GM18508 (cell line): ENCODE results near the gene DEPDC5.
"Not testable (repeated sequence)": the region's sequence is repeated elsewhere in the genome, so short reads cannot be mapped to it uniquely, and the experiment has no call there.

Experiments used
- ATAC-seq: cut with Tn5 transposase; IDR thresholded peaks from one replicate; pipeline ENCODE4 v1.9.1; 2021; ENCODE audit warnings: moderate number of reproducible peaks; ENCODE audit not compliant: insufficient read depth, unreplicated experiment

The DEPDC5 gene

DNA sequence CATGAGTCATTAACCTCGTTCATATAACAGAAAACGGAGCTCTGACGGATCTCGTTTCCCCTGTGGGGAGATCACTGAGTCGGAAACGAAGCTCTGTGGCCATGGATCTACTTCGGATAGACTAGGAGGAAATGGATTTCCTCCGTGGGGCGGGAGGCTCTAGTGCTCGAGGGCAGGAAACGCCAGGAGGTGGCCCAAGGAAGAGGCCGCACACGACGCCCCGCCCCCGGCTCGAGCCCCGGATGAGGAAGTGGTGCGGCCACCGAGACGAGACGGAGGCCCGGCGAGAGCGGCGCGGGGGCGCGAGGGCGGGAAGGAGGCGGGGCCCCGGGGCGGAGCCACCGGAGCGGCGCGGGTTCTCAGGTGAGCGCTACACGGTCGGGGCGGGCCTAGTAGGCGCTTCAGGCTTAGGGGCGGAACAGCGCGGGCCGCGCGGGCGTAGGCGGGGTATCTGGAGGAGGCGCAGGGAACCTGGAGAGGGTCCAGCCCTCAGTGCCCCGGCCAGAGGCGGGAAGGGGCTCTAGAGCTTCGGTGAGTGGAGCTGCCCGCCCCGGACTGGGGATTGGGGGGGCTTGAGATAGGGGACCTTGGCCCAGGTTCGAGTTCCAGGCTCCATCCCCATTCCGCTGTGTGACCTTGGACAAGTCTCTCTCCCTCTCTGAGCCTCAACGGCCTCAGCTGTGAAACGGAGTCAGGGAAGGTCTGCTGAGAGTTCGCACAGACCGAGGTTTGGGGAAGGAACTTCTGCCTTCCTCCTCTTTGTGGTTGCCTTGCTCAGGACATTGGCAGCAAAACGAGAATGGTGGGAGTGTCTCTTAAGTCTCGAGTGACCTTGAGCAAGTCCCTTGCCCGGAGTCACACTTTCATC, at the start of gene DEPDC5:
Gene DEPDC5, plus strand, starts transcription at position 386 of the 868 bp plus-strand sequence. CDS start 903 bp downstream, outside the sequence.
- peak; percentile 30 for ATAC-seq

DNA sequence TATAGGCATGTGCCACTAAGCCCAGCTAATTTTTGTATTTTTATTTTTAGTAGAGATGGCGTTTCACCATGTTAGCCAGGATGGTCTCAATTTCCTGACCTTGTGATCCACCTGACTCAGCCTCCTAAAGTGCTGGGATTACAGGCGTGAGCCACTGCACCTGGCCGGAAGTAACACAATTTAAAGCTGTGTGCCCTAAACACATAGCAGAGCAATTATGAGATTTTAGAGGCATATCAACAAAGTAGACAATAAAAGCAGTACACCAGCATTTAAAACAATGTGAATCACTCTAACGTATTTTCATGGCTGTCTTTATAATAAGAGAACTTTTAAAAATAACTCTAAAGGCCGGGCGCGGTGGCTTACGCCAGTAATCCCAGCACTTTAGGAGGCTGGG, 46.3 kb upstream of the DEPDC5 start:
- no peak for ATAC-seq

DNA sequence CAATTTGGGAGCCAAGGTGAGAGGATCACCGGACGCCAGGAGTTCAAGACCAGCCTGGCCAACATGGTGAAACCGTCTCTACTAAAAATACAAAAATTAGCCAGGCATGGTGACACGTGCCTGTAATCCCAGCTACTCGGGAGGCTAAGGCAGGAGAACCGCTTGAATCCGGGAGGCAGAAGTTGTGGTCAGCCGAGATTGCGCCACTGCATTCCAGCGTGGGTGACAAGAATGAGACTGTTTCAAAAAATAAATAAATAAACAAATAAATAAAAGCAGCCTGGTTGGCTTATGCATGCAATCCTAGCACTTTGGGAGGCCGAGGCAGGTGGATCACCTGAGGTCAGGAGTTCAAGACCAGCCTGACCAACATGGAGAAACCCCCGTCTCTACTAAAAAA, 42.6 kb upstream of the DEPDC5 start:
- ATAC-seq, result not testable (repeated sequence)

DNA sequence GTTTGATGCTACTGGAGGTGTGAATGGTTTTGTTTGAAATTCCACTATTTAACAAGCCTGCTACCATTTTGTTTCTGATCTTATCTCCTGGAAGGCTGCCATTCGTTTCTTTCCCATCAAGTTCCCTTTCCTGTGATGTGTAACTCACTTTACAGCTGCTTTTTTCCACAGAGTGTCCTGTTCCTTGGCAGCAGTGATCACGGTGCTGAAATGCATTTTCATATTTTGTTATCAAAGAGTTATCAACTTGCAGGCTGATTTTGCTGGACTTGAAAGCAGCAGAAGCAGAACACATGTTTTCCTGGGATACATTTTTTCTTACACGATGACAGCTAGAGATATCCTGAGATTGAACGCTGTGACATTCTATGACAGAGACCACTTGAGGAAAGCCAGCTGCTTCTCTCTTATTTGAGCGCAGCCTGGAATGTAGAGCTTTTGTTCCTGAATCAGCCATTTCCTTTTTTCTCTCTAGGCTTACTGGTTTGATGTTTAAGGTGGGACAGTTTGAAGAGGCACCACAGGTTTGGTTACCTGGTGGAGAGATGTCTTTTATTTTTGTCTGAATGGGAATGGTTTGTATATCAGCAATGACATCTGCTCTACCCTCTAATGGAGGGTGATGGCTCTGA, 38.6 kb upstream of the DEPDC5 start:
- no peak for ATAC-seq

DNA sequence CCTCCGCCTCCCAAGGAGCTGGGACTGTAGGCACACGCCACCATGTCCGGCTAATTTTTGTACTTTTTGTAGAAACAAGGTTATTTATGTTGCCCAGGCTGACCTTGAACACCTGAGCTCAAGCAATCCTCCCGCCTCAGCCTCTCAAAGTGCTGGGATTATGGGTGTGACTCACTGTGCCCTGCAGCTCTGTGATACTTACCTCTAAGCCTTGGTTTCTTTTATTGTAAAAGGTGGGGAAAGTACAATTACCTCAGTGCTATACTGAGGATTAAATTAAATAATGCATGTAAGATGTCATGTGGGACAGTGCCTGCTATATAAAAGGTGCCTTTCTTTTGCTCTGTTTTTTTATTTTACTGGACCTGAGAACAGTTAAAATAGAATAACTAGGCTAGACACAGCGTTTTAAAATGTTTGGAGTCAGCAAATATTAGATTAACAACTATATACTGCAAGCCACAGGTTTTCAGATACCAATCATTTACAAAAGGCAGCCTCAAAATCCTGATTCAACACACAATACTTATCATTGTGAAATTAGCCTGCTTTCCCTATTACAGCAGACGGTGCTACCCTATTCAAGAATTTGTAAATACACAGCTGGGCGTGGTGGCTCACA, 33.9 kb upstream of the DEPDC5 start:
- no peak for ATAC-seq

DNA sequence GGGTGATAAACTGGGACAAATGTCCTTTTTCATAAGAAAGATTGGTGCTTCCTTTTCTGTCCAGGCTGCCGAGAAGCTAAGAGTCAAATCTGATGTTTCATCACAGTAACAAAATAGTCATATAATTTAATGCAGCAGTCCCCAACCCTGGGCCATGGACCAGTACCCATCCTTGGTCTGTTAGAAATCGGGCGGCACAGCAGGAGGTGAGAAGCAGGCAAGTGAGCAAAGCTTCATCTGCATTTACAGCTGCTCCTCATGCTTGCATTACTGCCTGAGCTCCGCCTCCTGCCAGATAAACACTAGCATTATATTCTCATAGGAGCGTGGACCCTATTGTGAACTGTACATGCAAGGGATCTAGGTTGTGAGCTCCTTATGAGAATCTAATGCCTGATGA, 30.1 kb upstream of the DEPDC5 start:
- ATAC-seq, result no peak

DNA sequence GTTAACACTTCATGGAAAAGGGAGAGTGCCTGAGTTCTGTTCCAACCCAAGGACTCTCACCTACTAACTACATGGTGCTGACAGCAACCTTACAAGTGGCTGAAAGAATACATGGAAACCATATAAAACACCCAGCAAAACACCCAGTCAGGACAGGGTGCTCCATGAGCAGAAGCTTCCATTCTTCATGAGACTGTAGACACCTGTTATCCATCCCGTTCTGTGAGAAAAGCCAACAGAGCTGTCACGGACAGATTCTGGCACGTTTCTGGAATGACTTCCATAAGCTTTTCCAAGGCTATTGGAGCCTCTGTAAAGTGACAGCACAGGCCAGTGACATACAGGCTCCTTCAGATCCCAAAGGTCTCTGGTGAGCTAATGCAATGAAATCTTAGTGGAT, 27.1 kb upstream of the DEPDC5 start:
- ATAC-seq, result no peak

DNA sequence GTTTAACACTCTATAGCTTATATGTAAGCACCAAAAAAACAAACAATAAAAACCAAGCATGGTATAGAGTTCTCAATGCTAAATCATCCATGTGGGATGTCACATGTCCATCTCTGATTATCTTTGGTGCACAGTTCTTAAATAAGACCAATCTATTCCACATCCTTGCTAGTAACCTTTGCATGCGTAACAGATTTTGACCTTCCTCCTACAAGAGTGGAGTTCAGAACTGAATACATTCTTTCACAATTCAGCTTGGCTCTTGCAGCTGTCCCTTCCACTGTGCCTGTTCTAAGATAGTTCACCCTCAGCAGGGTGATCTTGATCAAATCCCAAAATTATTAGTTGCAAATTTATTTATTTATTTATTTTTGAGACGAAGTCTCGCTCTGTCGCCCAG, 25.0 kb upstream of the DEPDC5 start:
- no peak for ATAC-seq

DNA sequence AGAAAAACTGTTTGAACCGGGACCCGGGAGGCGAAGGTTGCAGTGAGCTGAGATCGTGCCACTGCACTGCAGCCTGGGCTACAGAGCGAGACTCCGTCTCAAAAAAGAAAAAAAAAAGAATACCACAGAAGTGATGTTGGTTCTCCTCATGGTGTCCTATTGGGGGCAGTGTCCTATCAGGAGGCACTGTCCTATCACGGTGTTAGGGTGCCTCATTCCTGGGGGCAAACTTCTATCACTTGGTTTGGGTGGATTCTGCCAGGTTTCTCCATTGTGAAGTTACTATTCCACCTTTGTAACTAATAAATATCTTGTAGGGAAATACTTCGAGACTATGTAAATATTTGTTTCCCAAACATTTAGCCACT, 23.5 kb upstream of the DEPDC5 start:
- ATAC-seq, result no peak

DNA sequence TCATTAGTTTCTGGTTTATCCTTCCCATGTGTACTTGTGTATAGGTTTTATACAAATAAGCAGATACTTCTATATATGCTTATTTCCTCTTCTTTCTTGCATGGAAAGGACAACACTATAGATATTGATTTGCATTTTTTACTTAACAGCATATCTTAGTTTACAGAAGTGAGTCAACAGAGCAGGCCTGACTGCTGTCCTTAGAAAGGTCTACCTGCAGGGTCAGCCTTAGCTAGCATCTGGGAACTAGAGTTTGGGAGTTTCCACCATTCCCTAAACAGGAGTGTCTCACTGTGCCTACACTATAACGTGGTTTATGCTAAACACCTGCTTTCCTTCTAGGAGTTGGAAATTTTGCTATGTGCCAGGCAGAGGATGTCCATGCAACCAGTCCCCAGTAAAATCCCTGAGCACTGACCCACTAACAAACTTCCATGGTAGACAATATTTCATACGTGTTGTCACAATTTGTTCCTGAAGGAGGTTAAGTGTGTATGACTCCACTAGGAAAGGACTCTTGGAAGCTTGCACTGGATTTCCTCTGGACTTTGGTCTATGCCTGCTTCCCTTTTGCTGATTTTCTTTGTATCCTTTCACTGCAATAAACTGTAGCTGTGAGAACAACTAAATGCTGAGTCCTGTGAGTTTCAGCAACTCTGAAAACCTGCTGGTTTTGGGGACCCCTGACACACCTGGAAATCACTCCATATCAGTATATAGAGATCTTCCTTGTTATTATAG, 21.6 kb upstream of the DEPDC5 start:
- no peak for ATAC-seq

DNA sequence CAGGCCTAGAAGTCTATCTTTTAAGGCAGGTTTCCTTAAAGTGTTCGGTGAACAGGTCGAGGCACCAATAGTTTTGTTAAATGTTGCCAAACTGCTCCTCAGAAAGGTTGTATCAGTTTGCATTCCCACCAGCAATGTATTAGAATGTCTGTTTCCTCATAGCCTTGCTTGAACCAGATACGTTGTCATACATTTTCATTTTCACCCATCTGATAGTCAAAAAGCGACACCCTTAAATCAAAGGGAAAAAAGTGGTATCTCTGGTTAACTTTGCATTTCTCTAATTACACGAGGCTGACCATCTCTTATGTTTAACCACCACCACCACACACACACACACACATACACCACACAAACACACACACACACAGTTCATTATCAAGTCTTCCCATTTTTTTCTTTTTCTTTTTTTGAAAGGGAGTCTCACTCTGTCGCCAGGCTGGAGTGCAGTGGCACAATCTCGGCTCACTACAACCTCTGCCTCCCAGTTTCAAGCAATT, 20.2 kb upstream of the DEPDC5 start:
- no peak for ATAC-seq

DNA sequence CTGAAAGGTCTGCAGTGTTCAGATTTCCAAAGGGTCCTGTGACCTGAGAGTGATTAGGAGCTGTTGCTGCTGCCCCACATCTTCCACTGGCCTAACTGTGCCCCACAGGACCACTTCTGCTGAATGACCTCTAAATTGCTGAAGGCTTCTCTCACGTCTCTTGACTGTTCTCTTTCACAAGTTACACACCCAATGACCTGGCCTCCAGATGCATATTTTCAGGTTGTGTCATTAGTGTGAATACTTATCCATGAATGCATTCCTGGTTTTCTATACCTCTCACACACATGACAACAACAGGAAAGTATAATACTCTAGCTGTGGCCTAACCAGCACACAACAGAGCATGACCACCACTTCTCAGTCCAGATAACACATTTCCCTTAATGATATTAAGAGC, 19.3 kb upstream of the DEPDC5 start:
- ATAC-seq, result no peak

DNA sequence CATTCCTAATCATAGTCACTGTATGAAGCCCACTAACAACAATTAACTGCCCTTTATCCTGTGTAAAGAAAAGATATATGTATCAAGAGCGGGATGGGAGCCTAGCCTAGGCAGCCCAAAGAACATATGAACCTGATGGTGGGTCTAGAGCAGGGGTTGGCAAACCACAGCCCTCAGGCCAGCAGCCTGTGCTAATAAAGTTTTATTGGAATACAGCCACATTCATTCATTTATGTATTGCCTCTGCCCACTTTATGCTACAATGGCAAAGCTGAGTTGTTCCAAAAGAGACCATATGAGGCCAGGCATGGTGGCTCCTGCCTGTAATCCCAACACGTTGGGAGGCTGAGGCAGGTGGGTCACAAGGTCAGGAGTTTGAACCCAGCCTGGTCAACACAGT, 17.4 kb upstream of the DEPDC5 start:
- ATAC-seq, result no peak

DNA sequence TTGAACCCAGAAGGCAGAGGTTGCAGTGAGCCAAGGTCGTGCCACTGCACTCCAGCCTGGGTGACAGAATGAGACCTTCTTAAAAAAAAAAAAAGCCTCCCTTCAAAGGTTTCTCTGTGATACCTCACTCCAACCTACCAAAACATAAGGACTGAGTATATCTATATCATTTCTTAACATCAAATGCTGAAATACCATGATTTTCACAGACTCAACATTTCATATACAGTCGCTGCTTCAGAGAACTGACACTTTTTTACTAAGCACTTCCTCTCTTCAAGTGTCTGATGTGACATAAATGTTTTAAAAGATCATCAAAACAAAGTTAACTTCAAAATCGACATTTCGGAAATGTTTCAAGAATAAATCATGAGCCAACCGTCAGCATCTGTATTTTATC, 15.9 kb upstream of the DEPDC5 start:
- ATAC-seq, result no peak

DNA sequence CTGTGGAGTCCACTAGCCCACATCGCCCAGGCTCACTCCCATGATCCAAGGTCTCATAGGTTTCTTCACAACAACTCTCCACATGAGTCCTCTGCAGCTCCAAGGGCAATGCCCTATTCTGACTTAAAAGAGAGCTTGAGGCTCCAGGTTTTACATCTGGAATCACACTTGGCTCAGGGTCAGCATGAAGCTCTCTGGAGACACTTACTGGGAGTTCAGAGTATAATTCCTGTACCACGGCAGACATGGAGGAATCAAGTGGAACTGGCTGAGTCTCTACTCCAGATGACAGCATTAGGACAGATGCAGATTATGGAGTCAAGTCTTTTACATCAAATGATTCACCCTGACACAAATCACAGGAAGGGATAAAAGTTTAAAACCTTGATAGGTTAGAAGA, 15.3 kb upstream of the DEPDC5 start:
- no peak for ATAC-seq

DNA sequence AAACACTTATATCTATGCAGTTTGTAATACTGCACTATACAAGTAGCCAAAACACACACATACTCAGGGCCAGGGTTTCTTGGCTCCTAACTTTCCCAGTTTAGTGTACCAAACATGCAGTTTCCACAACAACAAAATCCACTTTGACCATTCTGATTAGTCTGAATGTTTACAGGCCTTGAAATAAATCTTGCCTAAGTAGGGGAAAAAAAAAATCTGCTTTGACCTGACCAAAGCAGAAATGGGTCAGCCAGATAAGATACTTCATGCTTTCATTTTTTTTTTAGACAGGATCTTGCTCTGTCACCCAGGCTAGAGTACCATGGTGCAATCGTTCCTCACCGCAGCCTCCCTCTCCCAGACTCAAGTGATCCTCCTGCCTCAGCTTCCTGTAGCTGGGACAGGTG, 14.0 kb upstream of the DEPDC5 start:
- no peak for ATAC-seq

DNA sequence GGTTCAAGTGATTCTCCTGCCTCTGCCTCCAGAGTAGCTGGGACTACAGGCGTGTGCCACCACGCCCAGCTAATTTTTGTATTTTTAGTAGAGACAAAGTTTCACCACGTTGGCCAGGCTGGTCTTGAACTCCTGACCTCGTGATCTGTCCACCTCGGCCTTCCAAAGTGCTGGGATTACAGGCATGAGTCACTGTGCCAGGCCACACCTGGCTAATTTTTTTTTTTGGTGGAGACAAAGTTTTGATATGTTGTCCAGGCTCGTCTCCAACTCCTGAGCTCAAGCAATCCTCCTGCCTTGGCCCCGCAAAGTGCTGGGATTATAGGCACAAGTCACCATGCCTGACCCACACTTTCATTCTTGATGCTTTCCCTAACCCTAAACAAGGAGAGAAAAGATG, 13.5 kb upstream of the DEPDC5 start:
- ATAC-seq, result not testable (repeated sequence)

DNA sequence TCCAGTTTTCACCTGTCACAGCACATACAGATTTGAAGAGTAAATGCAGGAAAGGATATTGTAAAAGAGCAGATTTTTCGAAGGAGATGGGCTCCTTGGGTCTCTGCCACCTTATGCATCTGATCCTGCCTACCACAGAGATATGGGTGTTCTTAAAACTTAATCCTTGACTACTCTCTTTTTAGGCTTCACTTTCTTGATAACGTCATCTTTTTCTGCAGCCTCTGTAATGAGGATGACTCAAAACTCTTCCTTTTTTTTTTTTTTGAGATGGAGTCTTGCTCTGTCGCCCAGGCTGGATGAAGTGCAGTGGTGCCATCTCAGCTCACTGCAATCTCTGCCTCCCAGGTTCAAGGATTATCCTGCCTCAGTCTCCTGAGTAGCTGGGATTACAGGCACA, 11.7 kb upstream of the DEPDC5 start:
- no peak for ATAC-seq

DNA sequence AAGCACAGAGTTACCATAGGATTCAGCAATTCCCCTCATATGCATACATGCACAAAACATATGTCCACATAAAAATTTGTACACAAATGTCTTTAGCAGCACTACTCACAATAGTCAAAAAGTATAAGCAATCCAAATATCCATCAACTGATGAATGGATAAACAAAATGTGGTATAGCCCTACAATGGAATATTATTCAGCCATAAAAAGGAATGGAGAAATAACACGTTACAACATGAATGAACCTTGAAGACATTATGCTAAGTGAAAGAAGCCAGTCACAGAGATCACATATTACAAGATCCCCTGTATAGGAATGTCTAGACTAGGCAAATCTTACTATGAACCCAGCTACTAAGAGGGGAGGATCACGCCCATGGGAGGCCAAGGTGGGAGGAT, 11.1 kb upstream of the DEPDC5 start:
- ATAC-seq, result no peak

DNA sequence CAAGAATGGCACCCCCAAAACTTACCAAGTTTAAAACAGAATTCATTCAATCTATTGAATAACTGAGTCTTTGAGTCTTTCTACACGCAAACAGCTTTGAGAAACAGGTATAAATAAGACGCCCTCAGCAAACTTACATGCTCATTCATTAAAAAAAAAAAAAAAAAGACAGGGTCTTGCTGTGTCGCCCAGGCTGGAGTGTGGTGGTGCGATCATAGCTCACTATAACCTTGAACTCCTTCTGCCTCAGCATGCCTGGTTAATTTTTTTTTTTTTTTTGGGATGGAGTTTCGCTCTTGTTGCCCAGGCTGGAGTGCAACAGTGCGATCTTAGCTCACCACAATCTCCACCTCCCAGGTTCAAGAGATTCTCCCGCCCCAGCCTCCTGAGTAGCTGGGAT, 9.9 kb upstream of the DEPDC5 start:
- no peak for ATAC-seq

DNA sequence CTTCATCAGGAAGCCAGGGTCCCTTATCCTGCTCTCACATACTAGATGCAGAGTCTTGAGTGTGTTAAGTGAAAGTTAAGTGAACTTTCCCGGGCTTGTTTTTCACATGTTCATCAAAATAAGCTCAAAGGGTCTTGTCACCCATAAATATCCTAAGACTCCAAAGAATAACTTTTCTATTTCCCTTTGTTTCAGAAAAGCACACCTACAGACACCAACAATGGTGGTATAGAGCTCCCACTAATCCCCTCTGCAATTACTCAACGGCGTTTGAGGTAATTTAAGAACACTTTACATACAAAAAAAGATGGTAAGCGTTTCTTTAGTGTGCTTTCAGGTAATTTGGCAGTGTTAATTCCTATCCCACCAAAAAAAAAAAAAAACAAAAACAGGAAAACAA, 6.4 kb upstream of the DEPDC5 start:
- no peak for ATAC-seq
